H1 (cell line): Measurements from ENCODE around the gene SCAMP2. TPM values are rescaled to one million over a fixed set of nuclear protein-coding genes. Genes with fewer than 3 reads are reported as not detected.

Experiments used
- CTCF ChIP-seq, 3 experiments: IDR thresholded peaks; 1 replicate in 2 of 3; 2 replicates in 1 of 3; pipeline versions ENCODE4 v1.5.1 to v1.6.1; 2011; ENCODE audit warnings: low read length in 3 of 3, mild to moderate bottlenecking in 3 of 3, inconsistent platforms in 2 of 3, low read depth in 1 of 3, moderate library complexity in 1 of 3; ENCODE audit not compliant: insufficient read depth in 1 of 3; ENCODE audit errors: control extremely low read depth in 1 of 3
- polyA plus RNA-seq, 7 experiments: library from polyadenylated mRNA; depleted of rRNA in 3 of 7; stranded (reverse) in 5 of 7; unstranded in 2 of 7; fragments of >200 nt in 5 of 7; fragments of 200-250 nt in 2 of 7; gene quantifications; 1 replicate in 5 of 7; 2 replicates in 1 of 7; 4 replicates in 1 of 7; pipeline versions ENCODE4 v1.2.1 to v1.2.3, GENCODE V29; 2011 to 2013; ENCODE audit warnings: missing spikeins in 2 of 7, mixed read lengths in 2 of 7
- total RNA-seq: library from RNA; stranded (reverse); fragmentation: NEBNext Ultra II Directional; extraction: Animal tissue kit (Norgen Biotek cat#: 25700); gene quantifications from 2 replicates; pipeline ENCODE4 v1.2.1, GENCODE V29; 2021

The SCAMP2 gene
- total and polyA plus RNA-seq, 2 of the 8 experiments (the other 6 are each of a cell fraction or from before 2014, with no cell fraction given), result 41.7 to 131 TPM

DNA sequence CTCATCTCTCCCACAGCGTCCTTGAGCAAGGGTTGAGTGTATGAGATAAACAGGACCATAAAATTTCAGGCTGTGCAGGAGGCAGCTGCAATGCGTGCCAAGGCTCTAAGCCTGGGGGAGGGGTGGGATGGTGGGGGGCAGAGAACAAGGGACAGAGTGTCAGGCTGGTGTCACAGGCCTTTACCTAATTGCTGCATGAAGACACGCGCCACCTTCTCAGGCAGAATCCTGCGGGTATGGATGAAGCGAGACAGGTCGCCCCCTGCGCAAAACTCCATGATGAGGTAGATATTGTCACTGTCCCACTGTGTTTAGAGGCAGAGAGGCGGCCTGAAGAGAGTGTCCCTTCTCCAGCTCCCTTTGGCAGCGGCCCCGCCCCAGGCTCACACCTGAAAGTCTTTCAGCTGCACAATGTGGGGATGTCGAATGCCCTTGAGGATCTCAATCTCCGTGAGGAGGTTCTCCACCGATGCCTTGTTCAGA, 31.2 kb downstream of the SCAMP2 start (continued):
- no peak for TF ChIP-seq CTCF (IDR thresholded peaks at IDR 0.05; ENCODE audit: control extremely low read depth in 1 of 3, insufficient read depth in 1 of 3, low read depth in 1 of 3, low read length in 3 of 3)
